OCI-LY3 (cell line): ENCODE results near the gene NFYC.

Experiments
- H2AFZ ChIP-seq: fragments of 200-600, 300-600 bp; shearing (Covaris generic); 2 replicates; pipeline ENCODE4 v1.6.0; 2014; ENCODE audit warnings: antibody characterized with exemption, low read depth, low read length
- H3K27ac ChIP-seq: fragments of 200-600, 300-600 bp; sonication (generic); 2 replicates; pipeline ENCODE4 v1.5.1; 2014; ENCODE audit warnings: mild to moderate bottlenecking, low read length, moderate library complexity, mixed read lengths
- H3K27me3 ChIP-seq: fragments of 200-600, 300-600 bp; sonication (generic); 2 replicates; pipeline ENCODE4 v1.6.1; 2014; ENCODE audit warnings: low read depth, low read length, mixed read lengths
- H3K36me3 ChIP-seq: fragments of 200-600, 300-600 bp; sonication (generic); replicated peaks from 2 replicates; pipeline ENCODE3; 2014; ENCODE audit warnings: low read depth, low read length, mixed read lengths
- H3K4me1 ChIP-seq: fragments of 300-600, 200-600 bp; sonication (generic); 2 replicates; pipeline ENCODE4 v1.6.1; 2014; ENCODE audit warnings: low read length, mixed read lengths
- H3K4me2 ChIP-seq: fragments of 200-600, 300-600 bp; sonication (generic); 2 replicates; pipeline ENCODE4 v1.6.1; 2014; ENCODE audit warnings: low read length, mixed read lengths
- H3K4me3 ChIP-seq: fragments of 300-600, 200-600 bp; sonication (generic); 2 replicates; pipeline ENCODE4 v1.5.1; 2014; ENCODE audit warnings: antibody characterized with exemption, mild to moderate bottlenecking, low read length, moderate library complexity
- H3K79me2 ChIP-seq: fragments of 300-600, 200-600 bp; shearing (Covaris generic); 2 replicates; pipeline ENCODE4 v1.6.1; 2014; ENCODE audit warnings: mild to moderate bottlenecking, low read length, mixed read lengths
- H3K9ac ChIP-seq: fragments of 300-600, 200-600 bp; shearing (Covaris generic); 2 replicates; pipeline ENCODE4 v1.6.0; 2014; ENCODE audit warnings: mild to moderate bottlenecking, low read length, moderate library complexity
- H3K9me3 ChIP-seq: fragments of 200-600, 300-600 bp; shearing (Covaris generic); 2 replicates; pipeline ENCODE4 v1.6.1; 2014; ENCODE audit warnings: low read length, mixed read lengths; ENCODE audit not compliant: insufficient read depth
- H4K20me1 ChIP-seq: fragments of 200-600, 300-600 bp; sonication (generic); 2 replicates; pipeline ENCODE4 v1.6.1; 2016; ENCODE audit warnings: low read length, mixed read lengths; ENCODE audit not compliant: insufficient read depth
- CTCF ChIP-seq: fragments of 200-600, 300-600 bp; sonication (generic); IDR thresholded peaks from 2 replicates; pipeline ENCODE4 v1.5.1; 2014; ENCODE audit warnings: antibody characterized with exemption, low read length, low read depth
- EZH2phosphoT487 ChIP-seq: fragments of 200-600 bp; shearing (Covaris generic); IDR thresholded peaks from 2 replicates; pipeline ENCODE4 v1.6.1; 2018; ENCODE audit warnings: antibody characterized with exemption, mixed run types, low read depth

Gene NFYC

GRCh38 chr1:40658751-40659648 is 32.5 kb upstream of the NFYC start:
- H3K79me2 ChIP-seq = no peaks in the 10 kb centered on the region
- peaks cover 14% of the 10 kb centered on the region for H3K4me1 ChIP-seq
- no peak overlapping the region for H3K4me2 ChIP-seq
- no peak overlapping the region for H3K4me3 ChIP-seq
- no peak overlapping the region for H3K27ac ChIP-seq
- no peak overlapping the region for H2AFZ ChIP-seq
- H3K9me3 ChIP-seq = no peaks in the 10 kb centered on the region
- TF ChIP-seq EZH2phosphoT487 = no peak
- TF ChIP-seq CTCF = no peak
- no peaks in the 10 kb centered on the region for H3K36me3 ChIP-seq
- H3K27me3 ChIP-seq = no peaks in the 10 kb centered on the region
- no peaks in the 10 kb centered on the region for H4K20me1 ChIP-seq
- no peak overlapping the region for H3K9ac ChIP-seq

GRCh38 chr1:40659649-40659947 is 31.9 kb upstream of the NFYC start:
- Histone ChIP-seq H2AFZ (no peak overlapping the region), H3K9me3 (no peaks in the 10 kb centered on the region), H3K9ac (no peak overlapping the region), H3K4me2 (no peak overlapping the region), H3K27ac (no peak overlapping the region), H3K36me3 (no peaks in the 10 kb centered on the region), H3K4me3 (no peak overlapping the region), H3K4me1 (peaks cover 20% of the 10 kb centered on the region), H3K79me2 (no peaks in the 10 kb centered on the region), H4K20me1 (no peaks in the 10 kb centered on the region), H3K27me3 (no peaks in the 10 kb centered on the region)
- TF ChIP-seq EZH2phosphoT487 = no peak
- TF ChIP-seq CTCF = no peak

- Histone ChIP-seq H2AFZ (no peak overlapping the region), H4K20me1 (no peaks in the 10 kb centered on the region), H3K27ac (no peak overlapping the region), H3K9ac (no peak overlapping the region), H3K4me2 (no peak overlapping the region), H3K4me3 (no peak overlapping the region), H3K79me2 (no peaks in the 10 kb centered on the region), H3K4me1 (peaks cover 29% of the 10 kb centered on the region), H3K36me3 (no peaks in the 10 kb centered on the region), H3K9me3 (no peaks in the 10 kb centered on the region), H3K27me3 (no peaks in the 10 kb centered on the region)
- TF ChIP-seq CTCF (no peak), EZH2phosphoT487 (no peak)
Measured at GRCh38 chr1:40661678-40662077, 29.8 kb upstream of the NFYC start.

GRCh38 chr1:40662151-40662550 is 29.4 kb upstream of the NFYC start:
- H3K4me2 ChIP-seq = no peak overlapping the region

More at GRCh38 chr1:40662151-40662550, 29.4 kb upstream of the NFYC start:
- Histone ChIP-seq H3K27me3 (no peaks in the 10 kb centered on the region), H3K4me3 (no peak overlapping the region), H4K20me1 (no peaks in the 10 kb centered on the region), H3K9ac (no peak overlapping the region), H2AFZ (no peak overlapping the region), H3K27ac (no peak overlapping the region), H3K4me1 (peaks cover 29% of the 10 kb centered on the region), H3K36me3 (no peaks in the 10 kb centered on the region), H3K79me2 (no peaks in the 10 kb centered on the region), H3K9me3 (no peaks in the 10 kb centered on the region)
- TF ChIP-seq EZH2phosphoT487 (no peak), CTCF (no peak)
